IPS-NIHi7 (cell line): ENCODE data around the gene CDC42BPA.

Experiments
- DNase-seq: peaks from one replicate; pipeline ENCODE4 v3.0.0; 2012; ENCODE audit warnings: mixed read lengths; ENCODE audit errors: extremely low spot score

The CDC42BPA gene

DNA sequence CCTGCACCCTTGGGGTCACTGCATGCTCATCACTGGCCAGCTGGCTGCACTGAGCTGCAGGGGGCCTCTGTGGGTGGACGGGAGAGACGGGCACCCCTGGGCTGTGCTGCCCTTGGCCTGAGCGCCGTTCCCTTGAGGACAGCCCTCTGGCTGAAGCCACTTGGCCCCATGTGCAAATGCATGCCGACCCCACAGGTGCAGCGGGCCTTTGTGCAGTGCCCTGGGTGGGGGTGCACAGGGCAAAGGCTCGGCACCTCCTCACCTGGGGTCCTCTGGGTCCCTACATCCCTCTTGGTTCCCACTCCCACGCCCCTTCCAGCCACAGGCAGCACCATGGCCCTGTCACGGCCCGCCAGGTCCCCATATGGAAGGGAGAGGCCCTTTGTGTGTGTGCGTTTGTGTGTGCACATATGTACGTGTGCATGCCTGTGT lies 336.9 kb downstream of the CDC42BPA start:
- DNase-seq = no peak

- no peak for DNase-seq
Measured at GRCh38 chr1:226980565-226981385, 337.5 kb downstream of the CDC42BPA start.

DNA sequence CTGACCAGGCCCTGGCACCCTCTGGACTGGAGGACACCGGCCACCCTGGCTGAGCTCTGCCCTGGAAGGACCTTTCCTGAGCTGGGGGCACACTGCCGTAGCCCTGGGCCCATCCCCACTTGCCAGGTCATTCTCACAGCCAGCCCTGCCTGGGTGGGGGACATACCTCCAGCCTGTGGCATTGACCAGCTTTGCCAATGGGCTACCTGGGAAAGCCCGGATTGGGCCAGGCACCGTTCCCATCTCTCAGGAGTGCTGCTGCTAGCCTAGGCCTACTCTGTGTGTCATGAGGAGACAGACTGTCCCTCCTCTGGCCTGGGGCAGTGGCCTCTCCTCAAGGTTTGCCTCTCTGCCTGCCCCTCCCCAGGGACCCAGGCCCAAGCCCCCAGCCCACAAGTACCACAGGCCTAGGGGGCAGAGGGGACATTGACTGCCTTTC lies 338.2 kb downstream of the CDC42BPA start:
- DNase-seq = no peak

- DNase-seq = no peak
Measured at GRCh38 chr1:226979517-226980121, 338.7 kb downstream of the CDC42BPA start.

DNA sequence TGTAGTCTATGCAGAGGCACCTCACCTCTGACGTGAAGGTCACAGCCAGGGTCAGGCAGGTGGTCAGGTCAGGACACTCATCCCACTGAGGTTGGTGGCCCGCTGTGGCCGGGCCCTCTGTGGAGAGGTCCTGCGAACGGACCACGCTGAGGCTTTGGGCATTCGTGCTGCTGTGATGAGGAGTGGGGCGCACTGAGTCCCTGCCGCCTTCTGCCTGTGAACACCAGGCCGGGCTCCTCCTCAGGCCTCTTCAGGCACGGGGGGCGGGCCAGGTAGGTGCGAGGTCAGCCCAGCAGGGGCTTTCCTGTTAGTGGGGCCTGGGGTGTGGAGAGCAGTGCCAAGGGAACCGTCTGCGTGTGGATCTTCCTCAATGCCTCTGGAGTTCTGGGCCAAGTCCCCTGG lies 339.2 kb downstream of the CDC42BPA start:
- DNase-seq = no peak

GRCh38 chr1:226978432-226979114 lies 339.7 kb downstream of the CDC42BPA start:
- no peak for DNase-seq

DNA sequence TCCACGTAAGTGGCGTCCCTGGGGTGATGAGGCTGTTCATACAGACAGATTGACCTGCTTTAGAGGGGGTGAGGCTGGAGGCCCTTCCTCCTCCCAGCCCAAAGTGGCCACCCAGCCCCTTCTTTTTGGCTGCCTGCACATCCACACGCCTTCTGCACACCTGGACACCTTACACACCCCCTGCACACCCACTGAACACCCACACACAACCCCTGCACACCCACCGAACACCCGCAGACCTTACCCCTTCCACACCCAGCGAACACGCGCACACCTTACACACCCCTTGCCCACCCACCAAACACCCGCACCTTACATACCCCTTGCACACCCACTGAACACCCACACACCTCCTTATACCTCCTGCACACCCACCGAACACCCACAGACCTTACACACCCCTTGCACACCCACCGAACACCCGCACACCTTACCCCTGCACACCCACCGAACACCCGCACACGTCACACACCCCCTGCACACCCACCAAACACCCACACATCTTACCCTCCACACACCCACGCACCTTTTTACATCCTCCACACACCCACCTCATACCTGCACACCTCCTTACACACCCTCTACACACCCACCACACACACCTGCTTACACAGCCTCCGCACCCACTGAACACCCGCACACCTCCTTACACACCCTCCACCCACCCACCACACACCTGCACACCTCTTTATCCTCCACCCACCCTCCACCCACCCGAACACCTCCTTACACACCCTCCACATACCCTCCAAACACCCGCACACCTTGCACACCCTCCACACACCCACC lies 340.5 kb downstream of the CDC42BPA start:
- no peak for DNase-seq

GRCh38 chr1:226976978-226977642 lies 341.2 kb downstream of the CDC42BPA start:
- no peak for DNase-seq

DNA sequence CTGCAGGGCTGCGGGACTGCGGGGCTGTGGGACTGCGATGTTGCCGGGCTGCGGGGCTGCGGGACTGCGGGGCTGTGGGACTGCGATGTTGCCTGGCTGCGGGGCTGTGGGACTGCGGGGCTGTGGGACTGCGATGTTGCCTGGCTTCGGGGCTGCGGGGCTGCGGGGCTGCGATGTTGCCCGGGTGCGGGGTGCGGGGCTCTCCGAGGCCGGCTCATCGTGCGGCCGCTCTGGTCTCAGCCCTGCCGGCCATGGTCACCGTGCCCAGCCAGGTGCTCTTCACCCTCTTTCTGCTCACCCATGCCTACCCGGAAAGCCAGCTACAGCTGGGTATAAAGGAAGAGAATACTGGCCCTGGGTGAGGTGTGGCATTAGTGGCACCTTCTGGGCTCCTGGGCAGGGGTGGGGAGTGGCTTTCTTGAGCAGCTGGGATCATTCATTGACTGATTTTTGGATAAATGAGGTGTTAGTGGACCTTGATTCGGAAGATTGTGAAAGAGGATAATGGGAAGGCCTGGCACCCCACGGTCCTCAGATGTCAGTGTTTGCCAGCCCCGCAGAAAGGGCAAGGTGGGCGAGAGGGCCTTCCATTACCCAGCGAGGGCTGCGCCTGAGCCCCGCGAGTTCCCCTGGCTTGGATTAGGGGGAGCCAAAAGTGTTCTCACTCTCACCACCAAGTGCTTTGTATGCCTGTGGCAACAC lies 341.9 kb downstream of the CDC42BPA start:
- DNase-seq = no peak

- DNase-seq = no peak
Measured at GRCh38 chr1:226975259-226976250, 342.7 kb downstream of the CDC42BPA start.

GRCh38 chr1:226974544-226975258 lies 343.6 kb downstream of the CDC42BPA start:
- no peak for DNase-seq

- no peak for DNase-seq
Measured at GRCh38 chr1:226973898-226974543, 344.3 kb downstream of the CDC42BPA start.

- no peak for DNase-seq
Measured at GRCh38 chr1:226973371-226973897, 344.9 kb downstream of the CDC42BPA start.

DNA sequence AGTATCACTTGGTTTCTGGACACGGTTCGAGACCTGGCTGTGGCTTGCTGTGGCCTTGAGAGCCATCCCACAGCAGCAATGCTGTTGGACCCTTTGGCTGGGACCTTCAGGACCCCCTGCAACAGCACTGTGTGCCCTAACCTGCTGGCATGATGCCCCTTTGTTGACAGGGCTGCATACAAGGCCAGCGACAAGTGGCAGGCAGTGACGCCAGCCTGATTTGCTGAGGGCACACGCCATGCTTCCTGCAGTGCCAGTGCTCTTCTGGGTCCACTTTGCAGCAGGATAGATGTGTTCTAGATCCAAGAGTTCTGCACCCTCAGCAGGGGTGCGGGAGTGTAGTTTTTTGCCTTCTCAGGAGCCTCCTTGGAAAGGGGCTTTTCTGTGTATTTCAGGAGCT lies 345.4 kb downstream of the CDC42BPA start:
- no peak for DNase-seq

GRCh38 chr1:226971765-226972164 lies 346.5 kb downstream of the CDC42BPA start:
- DNase-seq = no peak

DNA sequence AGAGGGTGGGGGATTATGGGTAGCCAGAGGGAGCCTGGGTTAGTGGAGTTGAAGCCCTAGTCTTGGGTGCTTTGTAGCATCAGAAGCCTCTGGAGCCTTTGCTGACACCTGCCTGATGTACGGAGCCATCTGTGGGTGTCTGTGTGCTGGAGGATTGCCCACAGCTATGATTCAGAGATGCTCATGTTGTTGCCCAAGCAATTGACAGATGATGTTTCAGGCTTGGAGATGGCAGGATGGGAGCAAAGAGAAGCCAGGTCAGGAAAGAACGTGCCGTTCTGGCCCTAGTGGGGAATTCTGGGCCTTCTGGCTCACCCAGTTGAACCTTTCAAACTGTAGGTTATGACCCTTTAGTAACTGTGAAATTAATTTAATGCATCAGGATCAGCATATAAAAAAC lies 350.6 kb downstream of the CDC42BPA start:
- no peak for DNase-seq

DNA sequence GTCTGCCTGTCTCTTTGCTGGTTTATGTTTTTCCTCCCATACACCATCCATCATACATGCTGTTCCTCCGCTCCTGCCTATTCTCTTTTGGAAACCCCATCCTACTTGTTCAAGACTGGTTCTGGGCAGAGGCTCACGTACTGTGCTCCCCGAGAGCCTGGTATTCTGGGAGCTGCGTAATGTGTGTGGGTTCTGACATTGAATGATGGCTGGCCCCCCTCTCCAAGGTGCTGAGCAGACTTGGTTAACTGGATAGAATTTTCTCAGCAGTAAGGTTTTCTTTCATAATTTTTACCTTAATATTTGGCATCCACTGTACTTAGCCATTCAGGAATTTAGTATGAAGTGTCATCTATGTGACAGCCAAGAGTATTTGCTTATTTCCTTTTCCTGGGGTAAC lies 351.6 kb downstream of the CDC42BPA start:
- no peak for DNase-seq
